Measurements from ENCODE around the gene U2AF2. TPM values are rescaled to one million over a fixed set of nuclear protein-coding genes. Genes with fewer than 3 reads are reported as not detected.
A peak's percentile ranks its signal among the peaks of the same experiment; 100 is the strongest.

U2AF2 gene
- total and polyA plus RNA-seq, 2 experiments from 2014 or later: 73.1 to 233 TPM

DNA sequence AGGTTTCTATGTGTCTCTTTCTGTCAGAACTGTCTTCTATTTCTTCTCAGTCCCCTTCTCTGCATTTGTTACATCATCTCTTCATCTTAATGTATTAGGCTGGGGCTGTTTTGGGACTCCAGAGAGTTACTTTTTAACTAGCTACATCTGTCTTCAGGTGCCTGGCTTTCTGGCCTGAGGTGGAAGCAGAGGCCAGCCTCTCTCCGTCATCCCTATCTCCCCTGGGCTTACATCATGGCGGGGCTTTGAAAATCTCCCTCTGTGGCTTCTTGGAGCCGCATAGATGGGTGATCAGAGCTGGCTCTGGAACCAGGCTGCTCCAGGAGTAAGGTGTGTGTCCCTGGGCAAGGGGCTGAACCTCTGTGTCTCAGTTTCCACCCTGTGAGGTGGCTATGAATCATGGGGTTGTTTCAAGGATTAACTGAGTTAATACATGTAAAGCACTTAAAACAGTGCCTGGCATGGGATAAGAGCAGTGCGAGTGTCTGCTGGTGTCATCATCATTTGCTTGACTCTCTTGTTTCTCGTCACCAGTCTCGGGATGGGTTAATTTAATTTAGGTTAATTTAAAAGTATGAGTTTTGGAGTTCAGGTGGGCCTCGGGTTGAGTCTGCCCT, 22.2 kb downstream of the U2AF2 start:
- TF ChIP-seq, protein P1, sequence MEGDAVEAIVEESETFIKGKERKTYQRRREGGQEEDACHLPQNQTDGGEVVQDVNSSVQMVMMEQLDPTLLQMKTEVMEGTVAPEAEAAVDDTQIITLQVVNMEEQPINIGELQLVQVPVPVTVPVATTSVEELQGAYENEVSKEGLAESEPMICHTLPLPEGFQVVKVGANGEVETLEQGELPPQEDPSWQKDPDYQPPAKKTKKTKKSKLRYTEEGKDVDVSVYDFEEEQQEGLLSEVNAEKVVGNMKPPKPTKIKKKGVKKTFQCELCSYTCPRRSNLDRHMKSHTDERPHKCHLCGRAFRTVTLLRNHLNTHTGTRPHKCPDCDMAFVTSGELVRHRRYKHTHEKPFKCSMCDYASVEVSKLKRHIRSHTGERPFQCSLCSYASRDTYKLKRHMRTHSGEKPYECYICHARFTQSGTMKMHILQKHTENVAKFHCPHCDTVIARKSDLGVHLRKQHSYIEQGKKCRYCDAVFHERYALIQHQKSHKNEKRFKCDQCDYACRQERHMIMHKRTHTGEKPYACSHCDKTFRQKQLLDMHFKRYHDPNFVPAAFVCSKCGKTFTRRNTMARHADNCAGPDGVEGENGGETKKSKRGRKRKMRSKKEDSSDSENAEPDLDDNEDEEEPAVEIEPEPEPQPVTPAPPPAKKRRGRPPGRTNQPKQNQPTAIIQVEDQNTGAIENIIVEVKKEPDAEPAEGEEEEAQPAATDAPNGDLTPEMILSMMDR (conservative IDR thresholded peaks at IDR 0.05; ENCODE audit: low read depth in 2 of 2): no peak
- TF ChIP-seq JUNB (IDR thresholded peaks at IDR 0.05; ENCODE audit: unreplicated experiment) (no peak), EZH2 (IDR thresholded peaks at IDR 0.05; ENCODE audit: low read depth, unreplicated experiment) (no peak), POLR2AphosphoS5 (IDR thresholded peaks at IDR 0.05; ENCODE audit: low read depth) (no peak), ZNF331 (CRISPR knock-in tag; IDR thresholded peaks at IDR 0.05; ENCODE audit: low read depth) (no peak), ZNF114 (CRISPR knock-in tag; IDR thresholded peaks at IDR 0.05) (no peak), NANOG (IDR thresholded peaks at IDR 0.05; ENCODE audit: borderline replicate concordance) (no peak), STAT1 (IDR thresholded peaks at IDR 0.05; ENCODE audit: unreplicated experiment) (no peak)
- TF ChIP-seq, protein P2, sequence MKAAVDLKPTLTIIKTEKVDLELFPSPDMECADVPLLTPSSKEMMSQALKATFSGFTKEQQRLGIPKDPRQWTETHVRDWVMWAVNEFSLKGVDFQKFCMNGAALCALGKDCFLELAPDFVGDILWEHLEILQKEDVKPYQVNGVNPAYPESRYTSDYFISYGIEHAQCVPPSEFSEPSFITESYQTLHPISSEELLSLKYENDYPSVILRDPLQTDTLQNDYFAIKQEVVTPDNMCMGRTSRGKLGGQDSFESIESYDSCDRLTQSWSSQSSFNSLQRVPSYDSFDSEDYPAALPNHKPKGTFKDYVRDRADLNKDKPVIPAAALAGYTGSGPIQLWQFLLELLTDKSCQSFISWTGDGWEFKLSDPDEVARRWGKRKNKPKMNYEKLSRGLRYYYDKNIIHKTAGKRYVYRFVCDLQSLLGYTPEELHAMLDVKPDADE (IDR thresholded peaks at IDR 0.05): no peak
- TF ChIP-seq, protein P3, sequence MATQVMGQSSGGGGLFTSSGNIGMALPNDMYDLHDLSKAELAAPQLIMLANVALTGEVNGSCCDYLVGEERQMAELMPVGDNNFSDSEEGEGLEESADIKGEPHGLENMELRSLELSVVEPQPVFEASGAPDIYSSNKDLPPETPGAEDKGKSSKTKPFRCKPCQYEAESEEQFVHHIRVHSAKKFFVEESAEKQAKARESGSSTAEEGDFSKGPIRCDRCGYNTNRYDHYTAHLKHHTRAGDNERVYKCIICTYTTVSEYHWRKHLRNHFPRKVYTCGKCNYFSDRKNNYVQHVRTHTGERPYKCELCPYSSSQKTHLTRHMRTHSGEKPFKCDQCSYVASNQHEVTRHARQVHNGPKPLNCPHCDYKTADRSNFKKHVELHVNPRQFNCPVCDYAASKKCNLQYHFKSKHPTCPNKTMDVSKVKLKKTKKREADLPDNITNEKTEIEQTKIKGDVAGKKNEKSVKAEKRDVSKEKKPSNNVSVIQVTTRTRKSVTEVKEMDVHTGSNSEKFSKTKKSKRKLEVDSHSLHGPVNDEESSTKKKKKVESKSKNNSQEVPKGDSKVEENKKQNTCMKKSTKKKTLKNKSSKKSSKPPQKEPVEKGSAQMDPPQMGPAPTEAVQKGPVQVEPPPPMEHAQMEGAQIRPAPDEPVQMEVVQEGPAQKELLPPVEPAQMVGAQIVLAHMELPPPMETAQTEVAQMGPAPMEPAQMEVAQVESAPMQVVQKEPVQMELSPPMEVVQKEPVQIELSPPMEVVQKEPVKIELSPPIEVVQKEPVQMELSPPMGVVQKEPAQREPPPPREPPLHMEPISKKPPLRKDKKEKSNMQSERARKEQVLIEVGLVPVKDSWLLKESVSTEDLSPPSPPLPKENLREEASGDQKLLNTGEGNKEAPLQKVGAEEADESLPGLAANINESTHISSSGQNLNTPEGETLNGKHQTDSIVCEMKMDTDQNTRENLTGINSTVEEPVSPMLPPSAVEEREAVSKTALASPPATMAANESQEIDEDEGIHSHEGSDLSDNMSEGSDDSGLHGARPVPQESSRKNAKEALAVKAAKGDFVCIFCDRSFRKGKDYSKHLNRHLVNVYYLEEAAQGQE (IDR thresholded peaks at IDR 0.05; ENCODE audit: unreplicated experiment): no peak
- TF ChIP-seq, protein P4, sequence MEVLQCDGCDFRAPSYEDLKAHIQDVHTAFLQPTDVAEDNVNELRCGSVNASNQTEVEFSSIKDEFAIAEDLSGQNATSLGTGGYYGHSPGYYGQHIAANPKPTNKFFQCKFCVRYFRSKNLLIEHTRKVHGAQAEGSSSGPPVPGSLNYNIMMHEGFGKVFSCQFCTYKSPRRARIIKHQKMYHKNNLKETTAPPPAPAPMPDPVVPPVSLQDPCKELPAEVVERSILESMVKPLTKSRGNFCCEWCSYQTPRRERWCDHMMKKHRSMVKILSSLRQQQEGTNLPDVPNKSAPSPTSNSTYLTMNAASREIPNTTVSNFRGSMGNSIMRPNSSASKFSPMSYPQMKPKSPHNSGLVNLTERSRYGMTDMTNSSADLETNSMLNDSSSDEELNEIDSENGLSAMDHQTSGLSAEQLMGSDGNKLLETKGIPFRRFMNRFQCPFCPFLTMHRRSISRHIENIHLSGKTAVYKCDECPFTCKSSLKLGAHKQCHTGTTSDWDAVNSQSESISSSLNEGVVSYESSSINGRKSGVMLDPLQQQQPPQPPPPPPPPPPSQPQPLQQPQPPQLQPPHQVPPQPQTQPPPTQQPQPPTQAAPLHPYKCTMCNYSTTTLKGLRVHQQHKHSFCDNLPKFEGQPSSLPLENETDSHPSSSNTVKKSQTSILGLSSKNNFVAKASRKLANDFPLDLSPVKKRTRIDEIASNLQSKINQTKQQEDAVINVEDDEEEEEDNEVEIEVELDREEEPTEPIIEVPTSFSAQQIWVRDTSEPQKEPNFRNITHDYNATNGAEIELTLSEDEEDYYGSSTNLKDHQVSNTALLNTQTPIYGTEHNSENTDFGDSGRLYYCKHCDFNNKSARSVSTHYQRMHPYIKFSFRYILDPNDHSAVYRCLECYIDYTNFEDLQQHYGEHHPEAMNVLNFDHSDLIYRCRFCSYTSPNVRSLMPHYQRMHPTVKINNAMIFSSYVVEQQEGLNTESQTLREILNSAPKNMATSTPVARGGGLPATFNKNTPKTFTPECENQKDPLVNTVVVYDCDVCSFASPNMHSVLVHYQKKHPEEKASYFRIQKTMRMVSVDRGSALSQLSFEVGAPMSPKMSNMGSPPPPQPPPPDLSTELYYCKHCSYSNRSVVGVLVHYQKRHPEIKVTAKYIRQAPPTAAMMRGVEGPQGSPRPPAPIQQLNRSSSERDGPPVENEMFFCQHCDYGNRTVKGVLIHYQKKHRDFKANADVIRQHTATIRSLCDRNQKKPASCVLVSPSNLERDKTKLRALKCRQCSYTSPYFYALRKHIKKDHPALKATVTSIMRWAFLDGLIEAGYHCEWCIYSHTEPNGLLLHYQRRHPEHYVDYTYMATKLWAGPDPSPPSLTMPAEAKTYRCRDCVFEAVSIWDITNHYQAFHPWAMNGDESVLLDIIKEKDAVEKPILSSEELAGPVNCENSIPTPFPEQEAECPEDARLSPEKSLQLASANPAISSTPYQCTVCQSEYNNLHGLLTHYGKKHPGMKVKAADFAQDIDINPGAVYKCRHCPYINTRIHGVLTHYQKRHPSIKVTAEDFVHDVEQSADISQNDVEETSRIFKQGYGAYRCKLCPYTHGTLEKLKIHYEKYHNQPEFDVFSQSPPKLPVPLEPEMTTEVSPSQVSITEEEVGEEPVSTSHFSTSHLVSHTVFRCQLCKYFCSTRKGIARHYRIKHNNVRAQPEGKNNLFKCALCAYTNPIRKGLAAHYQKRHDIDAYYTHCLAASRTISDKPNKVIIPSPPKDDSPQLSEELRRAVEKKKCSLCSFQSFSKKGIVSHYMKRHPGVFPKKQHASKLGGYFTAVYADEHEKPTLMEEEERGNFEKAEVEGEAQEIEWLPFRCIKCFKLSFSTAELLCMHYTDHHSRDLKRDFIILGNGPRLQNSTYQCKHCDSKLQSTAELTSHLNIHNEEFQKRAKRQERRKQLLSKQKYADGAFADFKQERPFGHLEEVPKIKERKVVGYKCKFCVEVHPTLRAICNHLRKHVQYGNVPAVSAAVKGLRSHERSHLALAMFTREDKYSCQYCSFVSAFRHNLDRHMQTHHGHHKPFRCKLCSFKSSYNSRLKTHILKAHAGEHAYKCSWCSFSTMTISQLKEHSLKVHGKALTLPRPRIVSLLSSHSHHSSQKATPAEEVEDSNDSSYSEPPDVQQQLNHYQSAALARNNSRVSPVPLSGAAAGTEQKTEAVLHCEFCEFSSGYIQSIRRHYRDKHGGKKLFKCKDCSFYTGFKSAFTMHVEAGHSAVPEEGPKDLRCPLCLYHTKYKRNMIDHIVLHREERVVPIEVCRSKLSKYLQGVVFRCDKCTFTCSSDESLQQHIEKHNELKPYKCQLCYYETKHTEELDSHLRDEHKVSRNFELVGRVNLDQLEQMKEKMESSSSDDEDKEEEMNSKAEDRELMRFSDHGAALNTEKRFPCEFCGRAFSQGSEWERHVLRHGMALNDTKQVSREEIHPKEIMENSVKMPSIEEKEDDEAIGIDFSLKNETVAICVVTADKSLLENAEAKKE (CRISPR knock-in tag; IDR thresholded peaks at IDR 0.05): no peak
- DNase-seq (ENCODE audit: low spot score) (no peak), ATAC-seq (no peak)
- peaks cover 30% of the 10 kb centered on the region for H3K4me1 ChIP-seq (ENCODE audit: insufficient read depth)
- H3K9me2 ChIP-seq (ENCODE audit: insufficient read depth): no peaks in the 10 kb centered on the region
- no peak overlapping the region for H2AFZ ChIP-seq
- H3K27ac Mint-ChIP-seq: no peak overlapping the region; the same call in 1 of the 2 replicates
- H3K27me3 ChIP-seq (ENCODE audit: insufficient read depth): no peaks in the 10 kb centered on the region
- H3K36me3 Mint-ChIP-seq (ENCODE audit: low read depth): peaks cover 50% of the 10 kb centered on the region
- H3K27me3 Mint-ChIP-seq (ENCODE audit: insufficient read depth, low read depth, poor library complexity): peaks cover 20% of the 10 kb centered on the region
- H3K9me3 Mint-ChIP-seq: peaks cover 4% of the 10 kb centered on the region; the same call in 2 of the 3 replicates
- H3K4me3 ChIP-seq: peak overlapping the region; percentile 96; the same call in 1 of the 2 replicates
- H3K79me2 ChIP-seq (replicated peaks; ENCODE audit: insufficient read depth): peaks cover 62% of the 10 kb centered on the region
- peaks cover 8% of the 10 kb centered on the region; the same call in 1 of the 2 replicates for H3K36me3 ChIP-seq (ENCODE audit: insufficient read depth)
- H3K4me1 Mint-ChIP-seq: peaks cover 25% of the 10 kb centered on the region
- peak overlapping the region; percentile 96 for H3K4me3 Mint-ChIP-seq
- H3F3A ChIP-seq (replicated peaks; ENCODE audit: low read depth): peaks cover 26% of the 10 kb centered on the region; the same call in 1 of the 2 replicates
- peaks cover 48% of the 10 kb centered on the region for H4K20me1 ChIP-seq (replicated peaks; ENCODE audit: insufficient read depth)
- H3K4me2 ChIP-seq: 0 out of 2 replicates have a peak overlapping the region, but pooled peaks have one; percentile 98
- H3K27ac ChIP-seq (ENCODE audit: low read depth): no peak overlapping the region

All from GM23338 (cell line).